ENCODE measurements around the gene PRR11.
"Not testable (repeated sequence)": the region's sequence is repeated elsewhere in the genome, so short reads cannot be mapped to it uniquely, and the experiment has no call there.

PRR11 gene

GRCh38 chr17:59155439-59156177, at the start of gene PRR11:
PRR11 (plus strand) TSS chr17:59155746; CDS start chr17:59169753, 14,007 bp downstream.
- DNase-seq (ENCODE audit: low read depth): peak; percentile 73

GRCh38 chr17:59105852-59106462, 49.6 kb upstream of the PRR11 start:
- DNase-seq (ENCODE audit: low read depth): peak; percentile 37

- DNase-seq (ENCODE audit: low read depth): peak; percentile 95
These were observed 48.9 kb upstream of the PRR11 start, which contains the start of gene TRIM37 for GRCh38 chr17:59106463-59107305. TRIM37 (minus strand) TSS chr17:59106880; CDS start chr17:59106461, 419 bp downstream.

DNA sequence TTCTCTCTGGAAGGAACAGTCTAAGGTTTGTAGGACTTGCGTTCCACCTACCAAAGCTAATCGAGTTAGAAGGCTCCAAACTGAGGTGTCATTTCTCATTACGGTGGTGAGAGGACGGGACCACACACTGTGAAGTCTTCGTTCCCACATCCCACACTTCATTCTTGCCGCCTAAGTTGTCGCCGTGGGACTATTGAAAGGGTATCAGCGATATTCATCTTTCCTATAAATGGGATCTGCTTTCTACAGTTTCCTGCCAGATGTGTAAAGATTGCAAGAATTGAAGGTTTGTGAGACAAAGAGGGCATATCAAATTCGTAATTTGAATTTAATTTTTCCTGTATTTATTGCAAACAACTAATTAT, 48.3 kb upstream of the PRR11 start:
- DNase-seq (ENCODE audit: low read depth): no peak

DNA sequence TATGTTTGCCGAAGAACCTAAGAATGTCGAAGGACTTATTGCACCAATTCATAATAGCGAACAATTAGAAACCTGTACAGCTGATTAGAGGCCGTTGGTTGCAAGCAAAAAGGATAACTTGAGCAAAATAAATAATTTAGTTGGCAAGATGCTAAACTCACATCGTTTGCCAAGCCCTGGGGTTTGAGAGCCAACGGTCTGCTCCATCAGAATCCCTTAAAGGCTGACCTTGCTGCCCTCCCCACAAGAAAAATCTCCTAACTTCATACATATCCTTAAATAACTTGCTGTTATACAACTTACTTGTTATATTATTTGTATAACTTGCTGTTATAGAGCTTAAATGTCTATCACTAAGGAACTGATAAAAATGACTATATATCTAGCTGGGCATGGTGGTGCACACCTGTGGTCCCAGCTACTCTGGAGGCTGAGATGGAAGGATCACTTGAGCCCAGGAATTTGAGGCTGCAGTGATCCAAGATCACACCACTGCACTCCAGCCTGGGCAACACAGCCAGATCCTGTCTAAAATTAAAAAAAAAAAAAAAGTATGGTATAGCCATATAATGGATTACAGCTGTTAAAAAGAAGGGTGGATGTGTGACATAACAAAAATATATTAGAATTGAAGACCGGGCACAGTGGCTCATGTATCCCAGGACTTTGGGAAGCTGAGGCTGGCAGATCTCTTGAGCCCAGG, 47.0 kb upstream of the PRR11 start:
- no peak for DNase-seq (ENCODE audit: low read depth)

GRCh38 chr17:59110973-59111372, 44.6 kb upstream of the PRR11 start:
- no peak for DNase-seq (ENCODE audit: low read depth)

DNA sequence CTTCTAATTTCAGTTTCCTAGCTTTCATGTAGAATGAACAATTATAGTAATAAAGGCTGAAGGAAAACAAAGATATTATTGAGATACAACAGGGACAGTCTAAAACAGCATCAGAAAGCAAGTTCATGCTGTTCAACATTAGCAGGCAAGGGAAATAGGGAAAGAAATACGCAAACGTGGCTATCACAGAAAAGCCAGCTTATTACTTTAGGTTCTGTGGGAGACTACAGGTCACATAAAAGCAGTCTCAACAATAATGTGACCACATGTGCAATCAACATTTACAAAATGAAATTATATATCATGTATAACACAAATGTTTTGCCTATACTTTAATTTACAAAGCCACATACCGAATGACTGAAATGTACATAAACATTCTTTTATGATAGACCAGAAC, 44.0 kb upstream of the PRR11 start:
- DNase-seq (ENCODE audit: low read depth): no peak

DNA sequence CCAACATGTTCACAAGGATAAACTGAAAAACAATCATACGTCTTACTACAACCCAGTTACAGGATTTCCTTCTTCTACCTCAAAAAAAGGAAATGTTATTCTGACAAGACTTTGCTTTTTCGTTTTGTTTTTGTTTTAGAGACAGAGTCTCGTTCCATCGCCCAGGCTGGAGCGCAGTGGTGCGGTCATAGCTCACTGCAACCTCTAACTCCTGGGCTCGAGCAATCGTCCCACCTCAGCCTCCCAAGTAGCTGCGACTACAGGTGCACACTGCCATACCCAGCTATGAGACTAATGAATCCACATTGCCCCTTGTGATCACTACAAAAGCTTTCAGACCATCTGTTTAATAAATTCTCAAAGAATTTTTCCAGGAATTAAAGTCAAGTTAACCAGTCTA, 40.1 kb upstream of the PRR11 start:
- DNase-seq (ENCODE audit: low read depth): no peak

DNA sequence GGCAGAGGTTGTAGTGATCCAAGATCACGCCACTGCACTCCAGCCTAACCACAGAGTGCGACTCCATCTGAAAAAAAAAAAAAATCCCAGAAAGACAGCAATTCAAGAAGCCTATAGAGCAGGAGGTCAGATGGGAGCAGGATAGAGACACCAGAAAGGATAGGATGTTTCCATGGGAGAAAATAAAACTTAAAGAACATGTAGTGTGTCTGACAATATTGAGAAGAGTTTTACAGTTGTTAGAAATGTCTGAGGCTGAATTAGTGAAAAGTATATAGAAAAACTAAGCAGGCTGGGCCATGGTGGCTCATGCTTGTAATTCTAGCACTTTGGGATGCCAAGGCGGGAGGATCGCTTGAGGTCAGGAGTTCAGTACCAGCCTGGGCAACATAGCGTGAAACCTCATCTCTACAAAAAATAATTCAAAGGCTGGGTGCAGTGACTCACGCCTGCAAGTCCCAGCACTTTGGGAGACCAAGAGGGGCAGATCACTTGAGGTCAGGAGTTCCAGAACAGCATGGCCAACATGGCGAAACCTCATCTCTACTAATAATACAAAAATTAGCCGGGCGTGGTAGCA, 33.6 kb upstream of the PRR11 start:
- no peak for DNase-seq (ENCODE audit: low read depth)

GRCh38 chr17:59124665-59125064, 30.9 kb upstream of the PRR11 start:
- no peak for DNase-seq (ENCODE audit: low read depth)

GRCh38 chr17:59126809-59127417, 28.6 kb upstream of the PRR11 start:
- DNase-seq (ENCODE audit: low read depth): no peak

GRCh38 chr17:59129814-59130213, 25.7 kb upstream of the PRR11 start:
- DNase-seq (ENCODE audit: low read depth): no peak

DNA sequence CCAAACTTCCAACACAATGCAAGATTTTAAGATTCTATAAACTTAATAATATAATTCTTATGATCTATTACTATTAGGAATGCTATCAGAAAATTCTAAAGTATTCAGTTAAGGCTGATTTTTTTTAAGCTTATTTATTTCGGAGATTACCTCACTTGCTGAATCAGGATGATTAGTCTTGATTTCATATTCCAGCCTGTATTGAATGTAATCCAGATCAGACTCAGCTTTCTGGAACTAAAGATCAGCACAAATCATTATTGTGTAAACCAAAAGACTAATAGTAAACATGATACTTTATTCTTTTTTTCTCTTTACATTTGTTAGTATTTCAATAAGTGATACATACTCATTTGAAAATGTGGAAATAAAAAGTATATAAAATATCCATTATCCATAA, 24.4 kb upstream of the PRR11 start:
- no peak for DNase-seq (ENCODE audit: low read depth)

DNA sequence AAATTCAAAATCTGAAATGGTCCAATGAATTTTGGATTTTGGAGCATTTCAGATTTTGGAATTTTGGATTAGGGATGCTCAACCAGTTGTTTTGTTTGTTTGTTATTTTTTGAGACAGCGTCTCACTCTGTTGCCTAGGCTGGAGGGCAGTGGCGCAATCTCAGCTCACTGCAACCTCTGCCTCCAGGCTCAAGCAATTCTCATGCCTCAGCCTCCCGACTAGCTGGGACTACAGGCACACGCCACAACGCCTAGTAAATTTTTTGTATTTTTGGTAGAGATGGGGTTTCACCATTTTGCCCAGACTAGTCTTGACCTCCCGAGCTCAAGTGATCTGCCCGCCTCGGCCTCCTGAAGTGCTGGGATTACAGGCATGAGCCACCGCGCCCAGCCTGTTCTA, 17.2 kb upstream of the PRR11 start:
- not testable (repeated sequence) for DNase-seq (ENCODE audit: low read depth)

DNA sequence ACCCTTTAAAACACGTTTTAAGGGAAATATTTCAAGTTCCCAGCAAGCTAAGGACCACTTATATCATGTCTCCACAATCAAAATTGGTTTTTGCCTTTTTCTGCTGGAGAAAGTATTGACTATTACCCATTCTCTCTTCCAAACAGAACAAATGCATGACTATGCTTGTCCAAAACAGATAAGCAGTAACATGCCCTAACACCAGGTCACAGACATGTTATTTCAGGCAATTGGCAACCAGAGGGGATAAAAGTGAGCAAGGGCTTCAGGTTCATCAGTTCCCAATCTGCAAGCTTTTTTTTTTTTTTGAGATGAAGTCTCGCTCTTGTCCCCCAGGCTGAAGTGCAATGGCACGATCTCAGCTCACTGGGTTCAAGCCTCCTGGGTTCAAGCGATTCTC, 15.6 kb upstream of the PRR11 start:
- no peak for DNase-seq (ENCODE audit: low read depth)

DNA sequence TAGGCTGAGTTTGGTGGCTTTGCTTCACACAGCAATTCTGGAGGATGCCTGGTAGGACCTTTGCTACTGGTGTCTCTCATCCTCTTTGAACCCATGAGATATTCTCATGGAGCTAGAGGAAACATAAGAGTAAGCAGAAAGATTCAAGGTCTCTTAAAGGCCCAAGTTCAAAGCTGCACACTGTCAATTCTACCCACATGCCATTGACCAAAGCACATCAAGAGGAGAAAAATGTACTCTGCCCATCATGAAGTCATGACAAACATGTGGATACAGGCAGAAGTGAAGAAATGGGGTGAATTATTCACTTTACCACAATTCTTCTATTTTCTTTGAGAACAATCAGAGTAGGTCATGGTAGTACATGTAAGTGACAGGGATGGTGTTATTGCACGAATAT, 13.7 kb upstream of the PRR11 start:
- no peak for DNase-seq (ENCODE audit: low read depth)

- no peak for DNase-seq (ENCODE audit: low read depth)
These were observed 9.9 kb upstream of the PRR11 start for GRCh38 chr17:59145571-59146096.

GRCh38 chr17:59149051-59149450, 6.5 kb upstream of the PRR11 start:
- DNase-seq (ENCODE audit: low read depth): no peak

- no peak for DNase-seq (ENCODE audit: low read depth)
These were observed 5.6 kb upstream of the PRR11 start for GRCh38 chr17:59149841-59150511.

DNA sequence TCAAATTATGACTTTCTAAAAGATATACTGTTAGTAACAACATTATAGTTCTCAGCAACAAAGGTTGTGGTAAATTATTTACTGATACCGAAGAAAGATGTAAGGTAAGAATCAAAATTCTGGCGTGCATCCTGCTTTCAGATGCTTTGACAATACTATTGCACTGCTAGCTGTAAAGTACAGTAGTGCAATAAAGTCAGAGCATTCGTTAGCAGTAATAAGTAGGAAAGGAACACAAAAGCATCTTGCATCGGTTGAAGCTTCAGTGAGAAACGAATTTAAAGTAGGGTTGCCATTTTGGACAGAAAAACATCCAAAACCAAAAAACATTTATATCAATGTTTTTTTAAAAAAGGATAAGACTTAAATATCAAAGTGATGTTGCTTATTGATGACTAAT, 4.5 kb upstream of the PRR11 start:
- no peak for DNase-seq (ENCODE audit: low read depth)

DNA sequence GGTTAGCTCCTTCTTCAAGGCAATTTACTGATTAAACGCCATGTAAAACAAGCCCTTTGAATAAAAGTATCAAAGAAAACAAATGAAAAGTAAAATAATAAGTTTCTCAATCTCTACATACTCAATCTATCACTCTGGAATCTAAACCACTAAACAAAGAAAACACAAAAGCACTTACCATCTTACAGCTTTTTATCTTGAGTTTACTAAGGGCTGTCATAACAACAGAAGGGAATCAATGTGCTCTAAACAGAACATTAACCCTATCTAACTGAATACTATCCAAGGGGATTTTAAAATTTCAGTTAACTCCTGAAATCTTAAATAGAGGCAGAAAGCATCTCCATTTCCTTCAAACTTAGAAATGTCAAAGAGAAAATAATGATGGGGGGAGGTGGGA, 4.0 kb upstream of the PRR11 start:
- DNase-seq (ENCODE audit: low read depth): no peak

Measured in stimulated activated CD8-positive, alpha-beta memory T cell treated with anti-CD3 and anti-CD28 coated beads, Interleukin-7, amount 100 ng/mL, for 24 hours (primary cell).